HG03097 (cell line): Measurements from ENCODE around the gene CENPH.
"Not testable (repeated sequence)": the region's sequence is repeated elsewhere in the genome, so short reads cannot be mapped to it uniquely, and the experiment has no call there.

ENCODE experiments used
- ATAC-seq: cut with Tn5 transposase; IDR thresholded peaks from one replicate; pipeline ENCODE4 v1.9.1; 2021; ENCODE audit not compliant: unreplicated experiment, low FRiP score

Gene CENPH

GRCh38 chr5:69242215-69242927 is 53.0 kb downstream of the CENPH start:
- ATAC-seq, result no peak

GRCh38 chr5:69245031-69245430 is 55.6 kb downstream of the CENPH start:
- no peak for ATAC-seq

GRCh38 chr5:69248019-69248418 is 58.6 kb downstream of the CENPH start:
- no peak for ATAC-seq

GRCh38 chr5:69250593-69250992 is 61.2 kb downstream of the CENPH start:
- ATAC-seq, result no peak

GRCh38 chr5:69252437-69252836 is 63.1 kb downstream of the CENPH start:
- ATAC-seq, result no peak

- not testable (repeated sequence) for ATAC-seq
Measured at GRCh38 chr5:69255940-69256339, 66.6 kb downstream of the CENPH start.

GRCh38 chr5:69257577-69257976 is 68.2 kb downstream of the CENPH start:
- ATAC-seq, result no peak
